Right forelimb (tissue), 1 donor: ENCODE results near the gene RTKN2.
"Not testable (repeated sequence)": the region's sequence is repeated elsewhere in the genome, so short reads cannot be mapped to it uniquely, and the experiment has no call there.

Experiments used
- DNase-seq: peaks from one replicate; pipeline ENCODE4 v3.0.0-alpha.2; 2018

RTKN2 gene

DNA sequence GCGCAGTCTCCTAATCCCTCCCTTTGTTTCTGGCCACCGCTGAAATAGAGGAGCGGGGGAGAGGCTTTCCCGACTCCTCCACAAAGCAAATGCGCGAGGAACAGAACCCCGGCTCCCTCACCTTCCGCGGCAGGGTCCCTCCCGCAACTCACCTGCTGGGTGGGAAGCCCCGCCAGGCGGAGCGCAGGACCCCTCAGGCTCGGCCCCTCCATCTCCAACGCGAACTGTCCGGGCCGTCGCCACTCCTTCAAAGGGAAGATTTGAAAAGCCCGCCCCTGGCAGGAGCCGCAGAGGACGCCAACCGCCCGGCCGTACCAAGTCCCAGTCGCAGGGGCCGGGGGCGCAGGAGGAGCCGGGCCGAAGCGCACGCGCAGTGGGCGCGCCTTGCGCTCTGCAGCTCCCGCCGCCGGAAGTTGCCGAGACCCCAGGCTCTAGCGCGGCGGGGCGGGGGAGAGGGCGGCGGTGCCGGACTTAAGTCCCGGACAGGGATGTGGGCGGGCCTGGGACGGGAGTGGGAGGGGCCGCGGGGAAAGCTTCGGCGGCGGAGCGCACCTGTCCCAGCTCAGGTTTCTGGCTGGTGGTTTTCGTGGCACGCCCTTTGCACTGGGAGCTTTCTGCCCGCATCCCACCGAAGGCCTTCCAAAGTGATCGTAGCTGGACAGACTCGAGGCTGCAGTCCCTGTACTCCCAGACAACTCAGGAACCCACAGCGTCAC is at the start of gene RTKN2:
RTKN2 (minus strand) TSS at position 446 of the 716 bp plus-strand sequence; CDS start at position 212, 234 bp downstream.
- DNase-seq = peak; percentile 90

GRCh38 chr10:62317257-62317656 is 48.6 kb upstream of the RTKN2 start:
- DNase-seq = no peak

- no peak for DNase-seq
Observed at GRCh38 chr10:62309254-62309653, 40.6 kb upstream of the RTKN2 start.

- DNase-seq = no peak
Observed at GRCh38 chr10:62308101-62308500, 39.5 kb upstream of the RTKN2 start.

- no peak for DNase-seq
Observed at GRCh38 chr10:62307635-62308034, 39.0 kb upstream of the RTKN2 start.

DNA sequence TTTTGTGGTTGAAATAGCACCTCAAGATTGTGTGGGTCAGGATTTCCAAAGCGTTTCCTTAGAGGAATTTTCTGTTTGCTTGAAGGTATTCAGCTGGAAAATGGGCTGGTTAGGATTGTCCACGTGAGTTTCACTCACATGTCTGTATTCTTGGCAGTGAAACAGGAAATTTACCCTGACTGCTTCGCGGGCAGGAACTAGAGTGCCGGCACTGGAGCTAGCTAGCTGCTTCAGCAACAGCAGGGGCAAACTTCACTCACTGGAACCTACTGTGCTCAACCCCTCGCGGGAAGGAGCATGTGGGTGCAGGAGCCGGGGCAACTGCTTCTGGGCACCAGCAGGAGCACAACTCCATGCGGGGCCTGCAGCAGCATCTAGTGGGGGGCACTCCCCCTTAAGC is 38.0 kb upstream of the RTKN2 start:
- no peak for DNase-seq

GRCh38 chr10:62305813-62306212 is 37.2 kb upstream of the RTKN2 start:
- DNase-seq = no peak

DNA sequence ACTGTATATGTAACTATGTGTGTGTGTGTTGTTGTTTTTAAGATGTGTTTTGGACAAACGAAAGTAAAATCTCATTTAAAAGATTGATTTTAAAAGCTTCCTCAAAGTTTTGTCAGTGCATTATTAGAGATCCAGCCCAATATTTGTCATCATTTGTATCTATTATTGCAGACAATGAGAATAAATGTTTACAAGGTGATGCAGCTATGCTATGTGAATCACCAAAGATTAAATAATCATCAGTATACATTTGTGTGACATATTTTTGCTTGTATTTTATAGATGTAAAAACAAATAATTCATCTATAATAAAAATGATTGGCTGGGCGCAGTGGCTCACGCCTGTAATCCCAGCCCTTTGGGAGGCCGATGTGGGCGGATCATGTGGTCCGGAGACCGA is 35.3 kb upstream of the RTKN2 start:
- no peak for DNase-seq

DNA sequence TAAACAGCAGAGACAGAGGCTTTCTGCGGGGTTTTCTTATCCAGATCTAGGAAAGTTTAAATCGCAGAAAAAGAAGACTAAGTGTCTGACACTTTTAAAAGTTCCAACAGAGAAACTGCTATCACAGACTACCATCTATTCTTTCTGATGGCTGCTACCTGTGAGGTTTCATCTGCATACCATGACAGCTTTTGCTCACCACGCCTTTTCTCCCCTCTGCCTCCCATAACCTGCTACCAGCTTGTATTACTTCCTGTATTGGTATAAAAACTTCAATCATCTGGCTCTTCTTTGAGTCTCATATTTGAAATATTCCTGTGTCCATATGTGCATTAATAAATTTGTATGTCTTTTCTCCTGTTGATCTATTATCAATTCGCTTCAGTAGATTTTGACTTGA is 34.1 kb upstream of the RTKN2 start:
- DNase-seq = no peak

GRCh38 chr10:62297857-62298256 is 29.2 kb upstream of the RTKN2 start:
- DNase-seq = no peak

DNA sequence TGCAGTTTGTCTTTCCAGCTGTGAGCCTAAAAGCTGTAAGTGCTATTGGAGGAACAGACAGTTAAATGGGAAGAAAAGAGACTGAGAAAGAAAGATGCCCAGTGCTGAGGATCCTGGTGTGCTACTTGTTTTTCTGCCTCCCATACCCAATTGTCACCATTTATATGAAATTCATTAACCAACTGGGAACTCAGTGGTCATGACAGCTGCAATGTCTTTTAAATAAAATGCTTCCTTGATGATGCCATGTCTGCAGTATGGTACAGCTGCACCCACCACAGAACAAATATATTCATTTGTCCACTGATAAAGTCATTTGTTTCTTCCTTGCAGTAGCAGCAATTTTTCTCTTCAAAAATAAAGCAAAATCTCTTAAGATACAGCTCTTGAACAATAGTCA is 15.6 kb upstream of the RTKN2 start:
- no peak for DNase-seq

DNA sequence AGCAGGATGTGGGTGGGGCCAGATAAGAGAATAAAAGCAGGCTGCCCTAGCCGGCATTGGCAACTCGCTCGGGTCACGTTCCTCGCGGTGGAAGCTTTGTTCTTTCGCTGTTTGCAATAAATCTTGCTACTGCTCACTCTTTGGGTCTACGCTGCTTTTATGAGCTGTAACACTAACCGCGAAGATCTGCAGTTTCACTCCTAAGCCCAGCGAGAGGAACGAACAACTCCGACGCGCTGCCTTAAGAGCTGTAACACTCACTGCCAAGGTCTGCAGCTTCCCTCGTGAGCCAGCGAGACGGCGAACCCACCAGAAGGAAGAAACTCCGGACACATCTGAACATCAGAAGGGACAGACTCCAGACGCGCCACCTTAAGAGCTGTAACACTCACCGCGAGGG is 12.7 kb upstream of the RTKN2 start:
- DNase-seq = not testable (repeated sequence)

- not testable (repeated sequence) for DNase-seq
Observed at GRCh38 chr10:62280392-62280791, 11.7 kb upstream of the RTKN2 start.

DNA sequence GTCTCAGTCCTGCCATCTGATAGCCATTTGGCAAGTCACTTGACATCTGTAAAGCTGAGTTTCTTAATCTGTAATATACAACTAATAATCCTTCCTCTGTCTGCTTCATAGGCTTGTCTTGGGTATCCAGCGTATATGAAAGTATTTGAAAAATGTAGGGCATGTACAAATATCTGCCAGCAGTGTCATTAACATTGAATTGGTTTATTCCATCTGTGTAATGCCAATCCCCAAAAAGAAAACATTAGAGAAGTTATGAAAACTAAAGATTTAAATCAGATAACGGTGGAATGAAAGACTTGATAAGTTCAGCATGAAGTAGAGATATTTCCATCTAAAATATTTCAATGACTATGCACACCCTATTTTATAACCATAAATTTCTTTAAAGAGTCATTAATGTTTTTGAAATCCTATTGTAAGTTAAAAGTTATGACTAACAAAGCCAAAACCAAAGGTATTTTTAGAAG is 9.8 kb upstream of the RTKN2 start:
- no peak for DNase-seq

GRCh38 chr10:62277971-62278370 is 9.3 kb upstream of the RTKN2 start:
- no peak for DNase-seq

DNA sequence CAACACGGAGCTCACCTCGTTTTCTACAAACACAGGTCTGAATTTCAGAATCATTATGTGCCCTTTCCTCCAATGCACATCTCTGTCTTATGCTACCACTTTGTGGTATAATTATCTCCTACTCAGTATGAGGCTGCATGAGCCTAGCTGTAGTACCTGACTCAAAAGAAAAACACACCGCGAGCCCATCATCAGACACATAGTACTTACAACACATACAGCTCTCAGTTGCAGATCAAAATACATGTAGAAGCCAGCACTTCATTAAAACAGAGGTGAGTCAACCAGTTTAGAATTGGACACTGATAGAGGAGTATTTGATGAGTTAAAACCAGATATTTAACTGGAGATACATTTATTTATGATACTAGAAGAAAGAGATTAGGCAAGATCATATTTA is 1.4 kb upstream of the RTKN2 start:
- DNase-seq = no peak

- peak; percentile 46 for DNase-seq
Observed at GRCh38 chr10:62268027-62268398, 631 bp downstream of the RTKN2 start.

- DNase-seq = no peak
Observed at GRCh38 chr10:62266611-62267010, 2.0 kb downstream of the RTKN2 start.

- DNase-seq = no peak
Observed at GRCh38 chr10:62266147-62266546, 2.5 kb downstream of the RTKN2 start.

DNA sequence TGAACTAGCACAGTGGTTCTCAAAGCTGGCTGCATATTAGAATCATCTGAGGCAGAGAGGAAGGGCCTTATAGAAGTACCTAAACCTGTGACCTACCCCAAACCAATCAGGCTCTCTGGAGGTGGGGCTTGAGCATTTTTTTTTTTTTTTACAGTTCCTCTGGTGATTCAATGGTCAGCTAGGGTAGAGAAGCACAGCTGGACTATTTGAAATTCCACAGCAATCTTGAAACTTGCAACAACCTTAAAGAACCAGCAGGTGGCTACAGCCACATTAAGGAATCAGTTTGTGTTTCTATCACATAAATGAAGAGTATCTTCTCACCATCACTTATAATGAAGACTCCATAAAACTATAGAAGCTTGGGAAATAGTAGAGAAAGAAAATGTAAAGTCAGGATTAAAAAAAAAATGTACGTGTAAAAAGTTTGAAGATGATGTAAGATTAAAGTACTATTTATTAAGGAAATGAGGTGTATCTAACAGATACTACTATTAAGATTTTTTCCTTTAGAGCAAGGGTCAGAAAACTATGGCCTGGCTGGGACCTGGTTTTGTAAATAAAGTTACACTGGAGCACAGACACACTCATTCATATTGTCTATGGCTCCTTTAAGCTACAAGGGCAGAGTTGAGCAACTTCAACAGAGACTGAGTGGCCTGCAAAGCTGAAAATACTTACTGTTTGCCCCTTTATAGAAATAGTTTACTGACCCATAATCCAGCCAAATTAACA is 3.8 kb downstream of the RTKN2 start:
- DNase-seq = no peak

DNA sequence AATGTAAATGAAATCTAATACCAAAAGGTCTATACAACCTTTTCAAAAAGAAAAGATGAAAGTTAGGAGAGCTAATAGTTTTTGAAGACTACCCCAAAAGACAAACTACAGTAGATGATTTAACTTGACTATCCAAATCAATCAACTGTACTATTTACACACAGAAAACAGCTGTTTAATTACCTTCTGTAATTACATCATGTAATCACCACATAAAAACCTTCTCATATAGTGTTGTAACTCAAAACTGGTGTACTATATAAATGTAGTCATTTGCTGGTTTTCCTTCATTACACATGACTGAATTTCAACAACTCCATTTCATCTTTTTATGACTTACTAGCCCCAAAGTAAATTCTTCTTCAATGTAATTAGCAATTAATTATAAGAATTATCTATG is 4.5 kb downstream of the RTKN2 start:
- DNase-seq = no peak

DNA sequence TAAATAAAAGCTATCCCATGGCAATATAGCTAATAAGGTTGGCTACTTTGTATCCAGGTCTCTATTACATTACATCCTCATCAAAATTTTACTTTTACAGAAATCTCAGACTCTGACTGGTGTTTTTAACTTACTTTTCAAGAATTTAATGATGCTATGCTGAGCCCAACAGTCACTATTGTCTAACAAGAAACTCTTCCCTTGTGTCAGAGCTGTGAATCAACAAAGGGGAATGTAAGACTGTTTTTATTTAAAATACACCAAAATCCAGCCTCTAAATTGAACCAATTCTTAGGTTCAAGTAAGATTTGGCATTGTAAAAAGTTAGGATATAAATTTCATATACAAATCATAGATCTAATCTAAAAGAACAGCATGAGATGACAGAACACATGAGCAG is 7.0 kb downstream of the RTKN2 start:
- DNase-seq = no peak

GRCh38 chr10:62259998-62260397 is 8.6 kb downstream of the RTKN2 start:
- no peak for DNase-seq

- DNase-seq = no peak
Observed at GRCh38 chr10:62259456-62259855, 9.2 kb downstream of the RTKN2 start.

- DNase-seq = no peak
Observed at GRCh38 chr10:62258926-62259325, 9.7 kb downstream of the RTKN2 start.
